Activated T-cell treated with anti-CD3 and anti-CD28 coated beads for 24 hours (primary cell): ENCODE results near the gene NIN.

Experiments
- DNase-seq: peaks from one replicate; pipeline ENCODE4 v3.0.0-alpha.2; 2020; ENCODE audit warnings: low read depth

NIN gene

GRCh38 chr14:50762001-50762930 is 68.7 kb downstream of the NIN start:
- DNase-seq = peak; percentile 57

GRCh38 chr14:50759800-50760543 is 71.0 kb downstream of the NIN start:
- DNase-seq = no peak

- no peak for DNase-seq
These were observed 72.0 kb downstream of the NIN start for GRCh38 chr14:50758945-50759344.

- DNase-seq = no peak
These were observed 72.7 kb downstream of the NIN start for GRCh38 chr14:50758305-50758704.

- DNase-seq = no peak
These were observed 73.3 kb downstream of the NIN start for GRCh38 chr14:50757702-50758101.

GRCh38 chr14:50756300-50756699 is 74.7 kb downstream of the NIN start:
- DNase-seq = no peak

DNA sequence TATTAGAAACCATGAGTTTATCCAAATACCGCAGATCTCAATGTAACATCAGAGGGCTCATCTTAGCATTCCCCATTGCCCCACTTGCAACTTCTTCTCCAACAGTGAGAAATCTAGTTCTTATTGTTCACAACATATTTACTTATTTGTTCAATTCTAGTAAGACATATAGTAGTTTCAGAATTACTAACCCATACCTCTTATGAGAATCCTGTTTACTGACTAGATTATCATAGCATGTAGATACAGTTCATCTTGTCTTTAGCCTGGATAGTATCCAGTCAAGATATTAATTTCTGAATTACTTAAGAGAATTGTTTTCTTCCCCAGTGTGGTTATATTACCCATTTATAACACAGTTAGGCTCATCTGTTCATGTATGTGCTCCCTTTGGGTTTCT is 80.6 kb downstream of the NIN start:
- DNase-seq = no peak

GRCh38 chr14:50745401-50746058 is 85.4 kb downstream of the NIN start:
- no peak for DNase-seq

DNA sequence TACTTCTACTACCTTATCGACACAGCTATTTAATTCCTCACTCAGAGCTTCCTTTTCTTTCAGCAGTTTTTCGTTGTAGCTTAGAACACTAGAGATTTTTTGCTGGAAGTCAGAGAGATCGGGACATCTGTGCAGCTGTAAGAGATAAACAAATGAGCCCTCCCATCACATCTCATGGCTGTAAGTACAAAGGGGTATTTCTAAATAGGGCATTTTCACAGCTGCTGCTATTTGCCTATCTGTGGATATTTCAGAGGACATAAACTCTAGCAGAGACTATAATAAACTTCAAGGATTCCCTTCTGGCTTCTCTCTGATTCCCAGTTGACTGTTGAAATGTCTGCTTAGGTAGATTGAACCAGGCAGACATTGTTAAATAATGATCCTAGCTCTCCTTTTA is 86.7 kb downstream of the NIN start:
- no peak for DNase-seq

DNA sequence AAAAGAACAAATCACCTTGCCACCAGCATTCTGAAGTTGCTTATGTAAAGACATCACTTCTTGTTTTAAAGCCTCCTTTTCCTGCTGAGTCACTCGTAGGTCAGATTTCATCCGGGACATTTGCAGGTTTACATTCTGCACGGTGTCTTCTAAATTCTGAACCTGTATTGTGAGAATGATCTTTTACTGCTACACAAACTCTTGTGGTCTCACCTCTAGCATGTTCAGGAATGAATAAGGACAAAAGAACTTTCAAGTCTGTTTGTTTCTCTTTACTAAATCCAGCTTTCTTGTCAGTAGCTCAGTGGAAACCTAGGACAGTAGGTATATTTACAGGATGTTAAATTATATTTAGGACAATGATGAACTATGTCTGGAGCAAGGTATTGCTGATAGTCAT is 89.4 kb downstream of the NIN start:
- no peak for DNase-seq

DNA sequence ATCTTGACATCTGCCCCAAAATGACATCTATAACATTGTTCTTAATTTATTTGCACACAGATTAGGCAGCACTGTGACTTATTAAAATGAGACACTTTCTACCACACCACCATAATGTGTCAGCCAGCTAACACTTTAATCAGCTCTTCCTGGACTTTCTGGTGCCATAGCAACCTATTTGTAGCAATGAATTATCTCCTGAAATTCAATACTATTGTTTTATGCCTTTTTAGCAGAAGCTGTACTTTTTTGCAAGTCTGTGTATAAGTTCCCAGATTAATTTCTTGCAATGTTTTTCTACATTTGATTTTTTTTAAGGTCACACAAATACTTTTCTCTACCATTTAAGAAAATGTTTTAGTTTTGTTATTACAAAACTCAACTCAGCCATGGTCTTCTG is 90.1 kb downstream of the NIN start:
- DNase-seq = no peak

DNA sequence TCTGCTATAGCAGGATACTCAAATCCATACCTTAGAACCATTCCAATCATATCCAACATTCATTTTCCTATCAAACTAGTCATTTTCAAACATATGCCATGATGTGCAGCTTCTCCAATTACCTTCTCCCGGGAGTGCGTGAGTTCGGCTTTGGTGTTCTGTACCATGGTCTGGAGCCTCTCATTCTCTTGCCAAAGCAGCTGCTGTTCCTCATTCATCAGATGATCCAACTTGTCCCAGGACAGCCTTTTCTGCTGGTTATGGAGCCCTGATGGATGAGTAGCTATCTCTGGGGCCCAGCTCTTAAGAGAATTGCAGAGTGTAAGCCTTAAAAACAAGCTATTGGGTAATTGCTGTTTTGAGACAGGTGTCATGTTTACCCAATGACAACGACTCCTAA is 91.8 kb downstream of the NIN start:
- no peak for DNase-seq

- DNase-seq = peak; percentile 36
These were observed 94.0 kb downstream of the NIN start for GRCh38 chr14:50736932-50737419.

DNA sequence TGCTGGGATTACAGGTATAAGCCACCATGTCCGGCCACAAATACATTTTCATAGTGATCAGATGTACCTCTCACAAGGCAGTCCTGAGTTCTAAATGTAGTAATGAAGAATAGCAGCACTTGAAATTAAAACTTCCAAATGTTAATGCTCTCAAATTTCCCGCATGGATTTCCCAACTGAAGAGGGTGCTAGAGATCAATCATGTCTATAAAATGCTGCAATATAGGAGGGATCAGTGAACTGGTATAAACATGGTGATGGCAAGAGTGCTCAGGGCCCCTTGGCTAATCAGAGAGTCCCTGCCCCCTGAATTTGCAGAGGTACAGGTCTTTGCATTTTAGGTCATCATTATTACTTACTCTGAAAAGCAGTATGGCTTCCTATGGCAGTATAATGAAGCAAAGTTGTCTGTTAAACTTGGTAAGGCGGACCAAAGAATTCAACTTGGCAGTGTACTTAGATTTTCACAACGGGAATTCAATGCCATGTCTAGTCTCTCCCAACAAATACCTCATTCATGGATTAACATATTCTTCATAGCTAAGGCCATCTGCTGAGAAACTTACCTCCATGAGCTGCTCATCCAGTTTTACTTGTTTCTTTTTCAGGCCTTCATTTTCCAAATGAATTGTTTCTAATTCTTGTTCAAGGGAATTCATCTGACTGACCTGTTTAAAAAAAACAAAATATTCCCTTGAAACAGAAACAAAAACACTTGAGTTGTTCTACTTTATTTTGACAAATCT is 95.8 kb downstream of the NIN start:
- no peak for DNase-seq

GRCh38 chr14:50733494-50733893 is 97.5 kb downstream of the NIN start:
- no peak for DNase-seq

DNA sequence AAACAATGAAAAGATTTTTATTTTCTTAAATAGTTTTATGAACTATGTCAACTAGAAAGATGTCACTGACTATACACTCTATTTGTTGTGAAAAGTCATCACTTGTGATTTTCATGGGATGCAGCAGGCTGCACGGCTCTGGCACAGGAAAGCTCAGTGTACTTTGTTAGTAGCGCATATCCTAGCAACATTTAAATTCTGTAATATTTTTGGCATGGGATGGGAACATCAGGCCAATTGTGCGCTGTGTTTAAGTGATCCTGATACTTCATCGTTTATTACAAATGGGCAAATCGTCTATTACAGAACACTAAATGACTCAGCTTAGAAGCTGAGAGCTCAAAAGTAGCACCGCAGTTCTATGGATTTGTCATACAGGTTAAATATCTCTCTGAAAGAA is 102.1 kb downstream of the NIN start:
- DNase-seq = no peak

GRCh38 chr14:50726372-50727107 is 104.4 kb downstream of the NIN start:
- peak; percentile 18 for DNase-seq

DNA sequence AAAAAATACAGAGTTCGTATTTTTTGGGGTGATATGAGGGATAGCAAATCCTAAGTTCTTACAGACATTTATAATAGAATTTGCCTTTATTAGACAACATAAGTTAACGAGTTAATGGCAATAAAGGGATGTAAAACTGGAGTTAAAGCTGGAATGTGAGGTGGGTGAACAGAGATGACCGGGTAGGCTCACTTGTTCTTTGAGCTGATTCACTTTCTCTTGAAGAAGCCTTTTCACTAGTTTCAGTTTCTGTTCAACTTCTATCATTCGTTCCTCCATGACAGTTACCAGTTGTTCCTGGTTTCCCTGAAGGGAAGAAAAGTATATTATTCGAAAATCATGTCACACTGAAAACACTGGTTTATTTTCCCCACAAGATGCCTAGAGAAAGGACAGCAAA is 105.2 kb downstream of the NIN start:
- no peak for DNase-seq

GRCh38 chr14:50719911-50720759 is 110.8 kb downstream of the NIN start:
- no peak for DNase-seq

DNA sequence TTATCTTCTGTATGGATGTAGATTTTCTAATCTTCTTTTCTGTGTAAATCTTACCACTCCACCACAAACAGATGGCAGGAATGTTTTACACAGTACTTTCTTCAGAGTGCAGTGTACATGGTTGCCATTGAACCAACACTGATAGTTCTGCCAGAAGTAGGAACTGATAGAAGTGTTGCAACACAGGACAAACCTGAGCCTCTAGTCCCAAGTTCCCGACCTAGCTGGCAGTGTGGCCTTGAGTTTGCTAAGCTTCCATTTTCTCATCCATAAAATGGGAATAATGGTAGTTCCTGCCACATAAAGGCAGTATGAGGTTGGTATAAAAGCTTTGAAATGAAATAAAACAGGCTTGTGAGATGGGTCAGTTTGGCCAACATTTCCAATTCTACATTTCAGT is 112.0 kb downstream of the NIN start:
- no peak for DNase-seq
